KMS-11 (cell line): ENCODE measurements around the gene TMEM131L.

Experiments used
- H2AFZ ChIP-seq: fragments of 200-600 bp; sonication (generic); 2 replicates; pipeline ENCODE4 v1.6.1; 2016; ENCODE audit warnings: antibody characterized with exemption, mixed run types, low read depth
- H3K27ac ChIP-seq: fragments of 200-600 bp; sonication (generic); 2 replicates; pipeline ENCODE4 v1.6.1; 2016; ENCODE audit warnings: mild to moderate bottlenecking, mixed run types
- H3K27me3 ChIP-seq: fragments of 200-600 bp; sonication (generic); 2 replicates; pipeline ENCODE4 v1.6.1; 2017; ENCODE audit warnings: mild to moderate bottlenecking, low read depth, mixed run types, moderate library complexity; ENCODE audit not compliant: insufficient read depth
- H3K36me3 ChIP-seq: fragments of 200-600 bp; sonication (generic); 2 replicates; pipeline ENCODE4 v1.6.1; 2017; ENCODE audit warnings: mild to moderate bottlenecking, mixed run types; ENCODE audit not compliant: insufficient read depth
- H3K4me1 ChIP-seq: fragments of 200-600 bp; sonication (generic); 2 replicates; pipeline ENCODE4 v1.6.1; 2016; ENCODE audit warnings: mild to moderate bottlenecking, low read depth, mixed run types; ENCODE audit not compliant: poor library complexity, severe bottlenecking
- H3K4me2 ChIP-seq: fragments of 200-600 bp; sonication (generic); 2 replicates; pipeline ENCODE4 v1.7.0; 2016; ENCODE audit warnings: mild to moderate bottlenecking, mixed run types
- H3K4me3 ChIP-seq: fragments of 200-600 bp; sonication (generic); IDR thresholded peaks from 2 replicates; pipeline ENCODE4 v1.6.1; 2017; ENCODE audit warnings: low read depth, low read length, mixed read lengths; ENCODE audit not compliant: insufficient read depth
- H3K79me2 ChIP-seq: fragments of 200-600 bp; sonication (generic); 2 replicates; pipeline ENCODE4 v1.6.1; 2016; ENCODE audit warnings: low read depth, mixed run types; ENCODE audit not compliant: insufficient read depth
- H3K9ac ChIP-seq: fragments of 200-600 bp; sonication (generic); 2 replicates; pipeline ENCODE4 v1.6.1; 2016; ENCODE audit warnings: mild to moderate bottlenecking, mixed run types
- H4K20me1 ChIP-seq: fragments of 200-600 bp; sonication (generic); 2 replicates; pipeline ENCODE4 v1.6.1; 2016; ENCODE audit warnings: mild to moderate bottlenecking, mixed run types; ENCODE audit not compliant: insufficient read depth
- CTCF ChIP-seq: fragments of 200-600 bp; sonication (generic); conservative IDR thresholded peaks from 2 replicates; pipeline ENCODE4 v1.6.1; 2017; ENCODE audit warnings: low read depth, mild to moderate bottlenecking, antibody characterized with exemption, low read length, moderate library complexity, mixed read lengths

TMEM131L gene

GRCh38 chr4:153523164-153523796 is 57.1 kb downstream of the TMEM131L start:
- Histone ChIP-seq H3K79me2 (no peaks in the 10 kb centered on the region; the same call in 1 of the 2 replicates), H2AFZ (no peak overlapping the region), H3K36me3 (no peaks in the 10 kb centered on the region), H3K27me3 (no peaks in the 10 kb centered on the region), H3K27ac (no peak overlapping the region), H4K20me1 (no peaks in the 10 kb centered on the region), H3K9ac (no peak overlapping the region), H3K4me1 (peaks cover under 1% of the 10 kb centered on the region), H3K4me3 (no peak overlapping the region), H3K4me2 (no peak overlapping the region)
- no peak for TF ChIP-seq CTCF

- no peak for TF ChIP-seq CTCF
- Histone ChIP-seq H3K4me3 (no peak overlapping the region), H3K4me2 (no peak overlapping the region), H3K4me1 (peaks cover 7% of the 10 kb centered on the region), H3K79me2 (no peaks in the 10 kb centered on the region; the same call in 1 of the 2 replicates), H3K36me3 (no peaks in the 10 kb centered on the region), H3K27ac (no peak overlapping the region), H3K9ac (no peak overlapping the region), H4K20me1 (no peaks in the 10 kb centered on the region), H3K27me3 (no peaks in the 10 kb centered on the region), H2AFZ (no peak overlapping the region)
Measured at GRCh38 chr4:153523941-153524386, 57.8 kb downstream of the TMEM131L start.

GRCh38 chr4:153524682-153525081 is 58.5 kb downstream of the TMEM131L start:
- no peaks in the 10 kb centered on the region; the same call in 1 of the 2 replicates for H3K79me2 ChIP-seq
- H4K20me1 ChIP-seq: no peaks in the 10 kb centered on the region
- H3K27me3 ChIP-seq: no peaks in the 10 kb centered on the region
- H3K4me2 ChIP-seq: no peak overlapping the region
- H3K4me3 ChIP-seq: no peak overlapping the region
- H3K9ac ChIP-seq: no peak overlapping the region
- peaks cover 10% of the 10 kb centered on the region for H3K4me1 ChIP-seq
- TF ChIP-seq CTCF: no peak
- H2AFZ ChIP-seq: no peak overlapping the region
- no peak overlapping the region for H3K27ac ChIP-seq
- no peaks in the 10 kb centered on the region for H3K36me3 ChIP-seq

- Histone ChIP-seq H3K27me3 (no peaks in the 10 kb centered on the region), H3K27ac (no peak overlapping the region), H4K20me1 (no peaks in the 10 kb centered on the region), H3K4me3 (no peak overlapping the region), H2AFZ (no peak overlapping the region), H3K9ac (no peak overlapping the region), H3K36me3 (no peaks in the 10 kb centered on the region), H3K4me2 (no peak overlapping the region), H3K79me2 (no peaks in the 10 kb centered on the region; the same call in 1 of the 2 replicates), H3K4me1 (peaks cover 10% of the 10 kb centered on the region)
- TF ChIP-seq CTCF: no peak
Measured at GRCh38 chr4:153527690-153528089, 61.5 kb downstream of the TMEM131L start.
